IPS-NIHi7 (cell line): Measurements from ENCODE around the gene KCNQ4.

Experiments
- DNase-seq: peaks from one replicate; pipeline ENCODE4 v3.0.0; 2012; ENCODE audit warnings: mixed read lengths; ENCODE audit errors: extremely low spot score

The KCNQ4 gene

GRCh38 chr1:40755067-40755466 lies 28.5 kb upstream of the KCNQ4 start:
- no peak for DNase-seq

- no peak for DNase-seq
Observed at GRCh38 chr1:40756523-40756922, 27.1 kb upstream of the KCNQ4 start.

GRCh38 chr1:40757084-40757483 lies 26.5 kb upstream of the KCNQ4 start:
- DNase-seq = no peak

- no peak for DNase-seq
Observed at GRCh38 chr1:40758004-40758403, 25.6 kb upstream of the KCNQ4 start.

DNA sequence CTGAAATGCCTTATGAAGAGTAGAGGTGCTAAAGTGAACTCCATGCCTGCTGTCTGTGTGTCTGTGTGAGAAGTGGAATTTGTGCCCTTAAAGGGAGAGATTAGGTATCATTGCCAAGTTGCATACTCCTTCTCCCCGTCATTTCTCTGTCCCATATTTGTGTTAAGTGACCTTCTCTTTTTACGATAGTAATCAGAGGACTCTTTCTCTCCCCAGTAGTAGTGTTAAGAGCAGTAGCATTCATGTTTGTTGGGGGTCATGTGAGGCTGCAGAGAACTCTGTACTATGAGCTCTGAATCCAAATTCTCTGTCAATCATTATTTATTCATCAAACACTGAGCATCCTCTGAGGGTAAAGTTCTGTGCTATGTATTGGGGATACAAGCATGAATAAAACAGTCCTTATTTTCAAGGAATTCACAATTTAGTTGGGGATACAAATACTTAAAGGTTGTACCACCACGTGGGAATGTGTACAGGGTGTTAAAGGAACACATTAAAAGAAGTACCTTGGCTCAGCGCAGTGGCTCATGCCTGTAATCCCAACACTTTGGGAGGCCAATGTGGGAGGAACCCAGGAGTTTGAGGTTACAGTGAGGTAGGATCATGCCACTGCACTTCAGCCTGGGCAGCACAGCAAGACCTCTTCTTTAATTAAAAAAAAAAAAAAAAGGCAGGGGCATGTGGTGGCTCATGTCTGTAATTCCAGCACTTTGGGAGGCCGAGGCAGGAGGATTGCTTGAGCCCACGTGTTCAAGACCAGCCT lies 24.8 kb upstream of the KCNQ4 start:
- DNase-seq = no peak

- DNase-seq = no peak
Observed at GRCh38 chr1:40760984-40761383, 22.6 kb upstream of the KCNQ4 start.

- no peak for DNase-seq
Observed at GRCh38 chr1:40762144-40762923, 21.3 kb upstream of the KCNQ4 start.

DNA sequence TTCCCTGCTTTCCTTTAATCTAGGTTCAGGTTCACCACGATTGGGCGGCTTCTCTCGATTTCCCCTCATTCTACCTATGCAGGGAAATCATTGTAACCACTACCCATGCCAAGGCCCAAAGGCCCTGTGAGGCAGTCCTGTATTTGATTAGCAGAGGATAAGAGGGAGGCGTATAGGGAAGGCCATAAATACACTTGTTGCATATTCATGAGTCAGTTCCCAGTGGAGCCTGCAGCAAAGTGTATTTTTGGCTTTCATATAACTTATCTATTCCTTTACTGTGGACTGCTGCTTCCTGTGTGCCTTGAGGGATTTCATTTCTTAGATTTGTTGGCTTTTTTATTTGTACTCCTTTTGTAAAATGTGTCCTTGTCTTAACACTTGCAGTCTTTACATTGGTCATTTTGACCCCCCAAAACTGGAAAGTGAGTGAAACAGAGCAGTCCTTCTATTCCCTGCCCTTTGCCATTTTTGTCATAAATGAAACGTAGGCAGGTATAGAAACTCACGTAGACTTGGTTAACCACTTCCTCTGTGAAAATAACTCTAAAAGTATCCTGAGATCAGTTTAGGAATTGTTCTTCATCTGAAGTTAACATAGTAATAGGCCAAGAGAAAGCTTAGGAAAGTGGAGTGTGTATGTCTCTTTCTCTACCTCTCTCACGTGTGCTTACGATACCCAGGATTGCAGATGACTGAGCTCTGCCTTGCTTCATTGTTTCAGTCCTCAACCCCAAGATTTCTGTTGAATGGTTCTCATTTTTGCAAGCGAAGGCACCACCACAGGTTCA lies 19.6 kb upstream of the KCNQ4 start:
- DNase-seq = no peak

DNA sequence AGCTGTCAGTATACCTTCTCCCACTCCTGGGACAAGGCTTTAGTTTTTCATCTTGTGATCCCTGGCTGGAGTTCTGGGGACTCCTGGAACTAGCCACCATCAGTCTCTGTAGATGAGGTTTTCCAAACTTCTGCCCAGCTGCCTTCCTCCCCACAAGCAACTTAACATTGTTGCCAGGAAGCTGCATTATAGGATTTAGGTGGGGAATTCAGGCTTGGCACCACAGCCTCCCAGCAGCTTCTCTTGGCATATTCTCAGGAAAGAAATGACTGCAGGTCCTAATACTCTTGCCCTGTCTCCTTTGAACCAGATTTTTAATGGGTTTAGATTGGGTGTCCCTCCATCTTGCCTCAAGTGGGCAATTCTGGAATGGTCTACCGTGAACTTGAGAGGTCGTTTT lies 18.6 kb upstream of the KCNQ4 start:
- DNase-seq = no peak

- no peak for DNase-seq
Observed at GRCh38 chr1:40766017-40766416, 17.6 kb upstream of the KCNQ4 start.

- DNase-seq = no peak
Observed at GRCh38 chr1:40766560-40766959, 17.0 kb upstream of the KCNQ4 start.

DNA sequence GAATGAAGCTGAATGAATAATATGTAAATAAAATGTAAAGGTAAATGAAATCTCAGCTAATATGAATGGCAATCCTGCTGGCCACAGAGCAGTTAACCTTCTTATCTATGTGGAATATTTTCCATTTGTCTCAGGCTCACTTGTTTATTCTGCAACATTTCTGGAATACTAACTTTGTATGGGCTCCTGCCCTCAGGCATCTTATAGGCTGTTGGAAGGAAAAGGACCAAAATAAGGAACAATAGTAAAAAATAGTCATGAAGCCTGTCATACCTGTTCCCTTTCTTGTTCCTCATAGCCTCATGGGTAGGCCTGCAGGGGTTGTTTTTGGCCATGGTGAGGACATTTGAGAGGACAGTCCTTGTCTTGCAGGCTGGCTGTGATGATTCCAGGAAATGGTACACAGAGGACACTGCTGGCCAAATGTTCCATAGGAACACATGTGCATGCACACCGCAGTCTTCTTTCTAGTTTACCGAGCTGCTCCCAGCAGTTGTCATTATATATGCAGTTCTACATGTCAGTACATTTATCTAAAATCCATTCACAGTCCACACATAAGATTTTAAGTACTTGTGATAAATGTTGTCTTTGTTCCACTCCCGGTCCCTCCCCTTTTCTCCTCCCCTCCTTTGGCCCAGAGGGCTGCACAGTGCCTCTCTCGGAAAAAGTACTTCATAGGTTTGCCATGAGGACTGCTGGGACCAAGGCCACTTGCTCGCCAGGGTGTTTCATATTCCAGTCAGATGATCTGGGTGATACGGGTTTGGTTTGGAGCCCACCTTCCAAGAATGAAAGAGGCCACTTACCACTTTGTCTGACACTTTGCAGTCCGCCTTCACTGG lies 15.2 kb upstream of the KCNQ4 start:
- DNase-seq = no peak

DNA sequence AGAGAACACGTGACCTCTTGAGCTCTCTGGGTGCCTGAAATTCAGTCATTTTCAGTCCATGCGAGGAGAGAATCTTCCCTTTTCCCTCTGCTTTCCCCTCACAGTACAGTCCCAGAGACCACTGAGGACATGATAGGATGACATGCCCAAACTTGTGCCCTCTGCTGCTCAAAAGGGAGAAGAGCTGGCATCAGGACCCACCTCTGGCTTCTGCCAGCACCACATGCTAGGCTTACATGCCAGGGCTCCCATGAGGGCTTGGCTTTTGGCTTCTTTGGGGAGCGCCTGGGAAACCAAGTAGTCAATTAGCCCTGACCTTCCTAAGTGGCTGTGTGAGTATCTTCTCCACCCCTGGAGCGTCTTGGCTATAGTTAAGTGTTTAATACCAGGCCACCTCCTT lies 13.8 kb upstream of the KCNQ4 start:
- no peak for DNase-seq

GRCh38 chr1:40770296-40771070 lies 13.1 kb upstream of the KCNQ4 start:
- peak; percentile 39 for DNase-seq

DNA sequence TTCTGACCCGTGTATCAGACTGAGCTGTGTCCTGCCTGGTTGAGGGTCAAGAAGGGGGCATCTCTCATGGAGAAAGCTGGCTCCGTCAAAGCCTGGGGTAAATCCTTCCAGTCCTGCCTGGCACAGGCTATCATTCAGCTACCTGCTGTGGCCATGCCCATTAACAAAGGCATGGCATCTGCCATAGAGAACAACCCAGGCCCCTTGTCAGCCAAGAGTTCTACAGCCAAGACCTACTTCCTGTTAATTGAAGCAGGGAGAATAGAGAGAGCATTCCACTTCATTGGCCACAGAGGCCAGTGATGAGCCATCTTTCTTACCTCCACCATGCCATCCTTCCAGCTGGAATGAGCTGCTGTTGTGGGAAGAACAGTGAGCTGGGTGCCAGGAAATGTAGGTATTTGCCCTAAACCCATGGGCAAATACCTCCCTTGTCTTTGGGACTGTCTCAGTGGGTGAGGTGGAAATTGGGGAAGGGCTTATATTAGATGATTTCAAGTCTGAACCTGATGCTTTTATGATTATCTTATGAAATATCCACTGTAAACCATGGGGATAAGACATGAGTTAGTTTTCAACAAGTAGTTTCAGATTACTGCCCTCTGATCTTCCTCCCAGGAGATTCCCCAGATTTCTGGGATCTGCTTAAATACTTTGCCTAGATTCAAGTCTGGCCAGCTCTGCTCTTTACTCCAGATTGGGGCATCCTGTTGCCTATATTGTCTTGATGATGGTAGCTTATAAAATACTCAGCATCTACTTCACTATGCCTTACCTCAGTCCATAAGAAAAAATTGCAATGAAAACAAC lies 11.2 kb upstream of the KCNQ4 start:
- no peak for DNase-seq

DNA sequence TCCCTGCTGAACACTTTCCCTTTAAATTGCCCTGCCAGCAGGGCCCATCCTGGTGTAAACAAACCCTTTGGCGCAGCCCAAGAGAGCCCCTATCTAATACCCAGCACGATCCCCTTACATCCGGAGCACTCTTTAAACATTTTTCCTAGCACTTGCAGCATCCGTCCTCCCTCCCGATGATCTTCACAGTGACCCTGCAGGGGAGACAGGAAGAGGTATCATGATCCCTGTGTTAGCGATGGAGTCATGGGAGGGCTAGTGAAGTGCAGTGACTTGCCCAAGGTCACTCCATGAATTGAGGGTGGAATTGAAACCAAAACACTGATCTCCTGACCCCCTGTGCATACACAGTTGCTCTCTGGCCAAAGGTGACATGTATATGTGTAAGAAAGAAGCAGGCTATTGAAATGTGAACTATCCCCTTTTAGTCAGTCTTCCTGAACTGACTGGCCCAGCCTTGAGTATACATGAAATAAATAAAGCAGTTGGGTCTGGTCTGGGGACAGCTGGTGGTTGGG lies 9.8 kb upstream of the KCNQ4 start:
- DNase-seq = peak; percentile 42

DNA sequence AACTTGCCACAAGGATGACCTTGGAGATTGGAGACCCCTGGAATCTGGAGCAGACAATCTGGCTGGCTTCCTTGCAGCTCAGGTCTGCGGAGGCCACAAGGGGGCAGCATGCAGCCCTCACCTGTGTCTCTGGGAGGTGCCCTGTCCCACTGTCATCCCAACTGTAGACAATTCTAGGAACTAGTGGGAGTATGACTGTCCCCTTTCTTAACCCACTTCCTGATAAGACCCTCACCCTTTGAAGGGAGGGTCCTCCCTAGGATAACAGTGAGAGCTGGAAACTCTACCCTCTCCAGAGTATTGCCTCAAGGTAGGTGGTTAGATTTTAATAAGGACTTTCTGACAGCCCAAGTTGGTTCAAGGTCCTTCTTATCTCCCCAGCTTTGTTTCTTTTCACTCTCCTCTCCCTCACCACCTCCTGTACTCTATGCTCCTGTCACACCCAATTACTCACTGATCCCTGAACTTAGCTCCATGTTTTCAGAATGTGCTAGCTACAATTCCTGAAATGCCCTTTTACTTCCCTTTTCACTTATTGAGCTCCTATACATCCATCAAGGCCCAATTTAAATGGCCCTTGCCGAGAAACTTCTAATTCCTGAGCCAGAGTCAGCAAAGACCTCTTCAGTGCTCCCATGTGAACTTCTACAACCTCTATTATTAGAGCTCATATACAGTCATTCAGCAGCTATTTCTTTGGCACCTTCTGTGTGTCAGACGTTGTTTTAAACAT lies 9.2 kb upstream of the KCNQ4 start:
- DNase-seq = peak; percentile 77

DNA sequence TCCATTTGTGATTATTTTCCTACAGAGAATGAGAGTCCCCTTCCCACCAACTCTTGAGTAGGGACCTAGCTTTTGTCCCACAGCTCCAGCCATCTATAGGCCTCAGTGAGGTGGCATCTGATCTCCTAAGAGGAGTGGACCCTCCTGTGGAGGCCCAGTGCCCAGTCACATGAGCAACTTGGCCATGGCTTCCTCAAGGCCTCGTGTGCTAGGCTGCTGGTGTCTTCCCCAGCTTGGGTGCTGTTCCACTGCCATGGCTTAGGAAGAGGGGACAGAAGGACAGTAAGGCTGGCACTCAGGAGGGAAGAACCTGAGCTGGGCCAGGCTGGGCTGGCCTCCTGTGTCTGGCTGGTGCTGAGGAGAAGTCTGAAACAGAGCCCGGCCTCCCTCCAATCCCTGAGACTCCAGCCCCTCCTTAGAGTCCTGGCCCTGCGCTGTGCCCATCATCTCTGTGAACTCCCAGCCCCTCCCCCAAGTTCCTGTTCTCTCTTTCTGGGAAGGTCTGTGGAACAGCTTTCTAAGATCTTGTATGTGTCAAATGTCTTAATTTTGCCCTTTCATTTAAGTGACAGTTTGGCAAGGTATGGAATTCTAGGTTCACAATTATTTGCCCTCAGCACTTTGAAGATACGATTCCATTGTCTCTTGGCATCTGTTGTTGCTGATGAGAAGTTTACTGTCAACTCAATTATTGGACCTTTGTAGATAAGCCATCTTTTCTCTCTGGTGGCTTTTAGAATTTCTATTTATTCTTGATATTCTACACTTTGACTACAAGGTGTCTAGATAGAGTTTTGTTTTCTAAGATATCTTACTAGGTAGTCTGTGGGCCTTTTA lies 7.1 kb upstream of the KCNQ4 start:
- no peak for DNase-seq
